OCI-LY3 (cell line): ENCODE measurements around the gene UGT1A5.

Experiments
- EZH2phosphoT487 ChIP-seq: fragments of 200-600 bp; shearing (Covaris generic); IDR thresholded peaks from 2 replicates; pipeline ENCODE4 v1.6.1; 2018; ENCODE audit warnings: antibody characterized with exemption, mixed run types, low read depth
- TF ChIP-seq, protein P1 (sequence below): fragments of 200-600, 300-600 bp; sonication (generic); IDR thresholded peaks from 2 replicates; pipeline ENCODE4 v1.5.1; 2014; ENCODE audit warnings: antibody characterized with exemption, low read length, low read depth

DNA sequence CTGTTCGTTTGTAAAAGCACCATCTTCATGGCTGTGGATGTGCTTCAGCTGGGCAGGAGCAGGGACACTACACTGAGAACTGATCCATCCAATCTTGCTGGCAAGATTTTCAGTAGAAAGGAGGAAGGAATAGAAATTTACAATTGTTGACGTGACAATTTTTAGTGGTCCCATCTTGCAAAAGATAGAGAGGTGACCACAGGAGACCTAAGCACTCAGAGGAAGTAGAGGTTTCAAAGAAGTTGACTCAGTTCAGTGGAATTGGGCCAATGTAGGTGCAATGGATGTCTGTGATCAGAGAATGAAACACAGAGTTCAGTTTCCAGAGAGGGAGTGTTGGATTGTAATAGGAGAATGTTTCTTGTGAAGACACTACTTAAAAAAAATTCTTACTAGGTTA lies 1.4 kb downstream of the UGT1A5 start:
- TF ChIP-seq, protein P1, sequence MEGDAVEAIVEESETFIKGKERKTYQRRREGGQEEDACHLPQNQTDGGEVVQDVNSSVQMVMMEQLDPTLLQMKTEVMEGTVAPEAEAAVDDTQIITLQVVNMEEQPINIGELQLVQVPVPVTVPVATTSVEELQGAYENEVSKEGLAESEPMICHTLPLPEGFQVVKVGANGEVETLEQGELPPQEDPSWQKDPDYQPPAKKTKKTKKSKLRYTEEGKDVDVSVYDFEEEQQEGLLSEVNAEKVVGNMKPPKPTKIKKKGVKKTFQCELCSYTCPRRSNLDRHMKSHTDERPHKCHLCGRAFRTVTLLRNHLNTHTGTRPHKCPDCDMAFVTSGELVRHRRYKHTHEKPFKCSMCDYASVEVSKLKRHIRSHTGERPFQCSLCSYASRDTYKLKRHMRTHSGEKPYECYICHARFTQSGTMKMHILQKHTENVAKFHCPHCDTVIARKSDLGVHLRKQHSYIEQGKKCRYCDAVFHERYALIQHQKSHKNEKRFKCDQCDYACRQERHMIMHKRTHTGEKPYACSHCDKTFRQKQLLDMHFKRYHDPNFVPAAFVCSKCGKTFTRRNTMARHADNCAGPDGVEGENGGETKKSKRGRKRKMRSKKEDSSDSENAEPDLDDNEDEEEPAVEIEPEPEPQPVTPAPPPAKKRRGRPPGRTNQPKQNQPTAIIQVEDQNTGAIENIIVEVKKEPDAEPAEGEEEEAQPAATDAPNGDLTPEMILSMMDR, result no peak
- TF ChIP-seq EZH2phosphoT487, result no peak
